Skeletal muscle cell (primary cell): ENCODE data around the gene ALKBH1.
"Not testable (repeated sequence)": the region's sequence is repeated elsewhere in the genome, so short reads cannot be mapped to it uniquely, and the experiment has no call there.

Experiments
- DNase-seq: peaks from one replicate; pipeline ENCODE4 v3.0.0-alpha.2; 2010; ENCODE audit warnings: low read depth
- H3K4me3 ChIP-seq: 2 replicates; pipeline ENCODE4 v1.5.1; 2011; ENCODE audit warnings: low read depth, mild to moderate bottlenecking, control low read depth, low read length, moderate library complexity

The ALKBH1 gene

GRCh38 chr14:77681196-77682157 lies 26.3 kb downstream of the ALKBH1 start:
- no peak overlapping the region for H3K4me3 ChIP-seq
- DNase-seq = no peak

GRCh38 chr14:77674931-77675330 lies 32.9 kb downstream of the ALKBH1 start:
- no peak for DNase-seq
- H3K4me3 ChIP-seq = no peak overlapping the region

- H3K4me3 ChIP-seq = no peak overlapping the region
- DNase-seq = no peak
Measured at GRCh38 chr14:77673193-77673592, 34.6 kb downstream of the ALKBH1 start.

- no peak for DNase-seq
- no peak overlapping the region for H3K4me3 ChIP-seq
Measured at GRCh38 chr14:77667331-77667730, 40.5 kb downstream of the ALKBH1 start.

- DNase-seq = no peak
- no peak overlapping the region for H3K4me3 ChIP-seq
Measured at GRCh38 chr14:77663293-77663692, 44.5 kb downstream of the ALKBH1 start.

- H3K4me3 ChIP-seq, DNase-seq: not testable (repeated sequence)
Measured at GRCh38 chr14:77661562-77661961, 46.3 kb downstream of the ALKBH1 start.

GRCh38 chr14:77660754-77661153 lies 47.1 kb downstream of the ALKBH1 start:
- DNase-seq = no peak
- no peak overlapping the region for H3K4me3 ChIP-seq

- no peak overlapping the region for H3K4me3 ChIP-seq
- DNase-seq = no peak
Measured at GRCh38 chr14:77659831-77660230, 48.0 kb downstream of the ALKBH1 start.

GRCh38 chr14:77657280-77657679 lies 50.5 kb downstream of the ALKBH1 start:
- no peak for DNase-seq
- H3K4me3 ChIP-seq = no peak overlapping the region

GRCh38 chr14:77654001-77654441 lies 53.8 kb downstream of the ALKBH1 start:
- DNase-seq = no peak
- no peak overlapping the region for H3K4me3 ChIP-seq

- no peak overlapping the region for H3K4me3 ChIP-seq
- DNase-seq = no peak
Measured at GRCh38 chr14:77649326-77649725, 58.5 kb downstream of the ALKBH1 start.

GRCh38 chr14:77648520-77649200 lies 59.2 kb downstream of the ALKBH1 start:
- no peak overlapping the region for H3K4me3 ChIP-seq
- DNase-seq = no peak

GRCh38 chr14:77647853-77648252 lies 60.0 kb downstream of the ALKBH1 start:
- DNase-seq = no peak
- no peak overlapping the region for H3K4me3 ChIP-seq

GRCh38 chr14:77646907-77647306 lies 60.9 kb downstream of the ALKBH1 start:
- no peak overlapping the region for H3K4me3 ChIP-seq
- DNase-seq = no peak

- DNase-seq = no peak
- H3K4me3 ChIP-seq = no peak overlapping the region
Measured at GRCh38 chr14:77645520-77646230, 62.1 kb downstream of the ALKBH1 start.

- no peak overlapping the region for H3K4me3 ChIP-seq
Measured at GRCh38 chr14:77642407-77642806, 65.4 kb downstream of the ALKBH1 start.

GRCh38 chr14:77641534-77642341 lies 66.1 kb downstream of the ALKBH1 start:
- no peak for DNase-seq
- peak overlapping the region; percentile 36 for H3K4me3 ChIP-seq

More at GRCh38 chr14:77642407-77642806, 65.4 kb downstream of the ALKBH1 start:
- no peak for DNase-seq

GRCh38 chr14:77640756-77641533 lies 66.9 kb downstream of the ALKBH1 start:
- no peak overlapping the region for H3K4me3 ChIP-seq
- DNase-seq = no peak
